BLaER1 treated with 17β-estradiol and CSF1 and Interleukin-3, amounts not matched to agents 10 nM and 100 nM (cell line): ENCODE measurements around the gene SPDYE4.

Source experiments
- H3K27ac ChIP-seq, 11 experiments: shearing (Covaris generic); formaldehyde crosslinking; 2 replicates each; pipeline ENCODE4 v1.8.1; 2022
- H3K27me3 ChIP-seq, 11 experiments: shearing (Covaris generic); formaldehyde crosslinking; 2 replicates each; pipeline ENCODE4 v1.8.1; 2022
- H3K36me3 ChIP-seq, 11 experiments: shearing (Covaris generic); formaldehyde crosslinking; 2 replicates each; pipeline ENCODE4 v1.8.1; 2022
- H3K4me1 ChIP-seq, 10 experiments: shearing (Covaris generic); formaldehyde crosslinking; 2 replicates each; pipeline ENCODE4 v1.8.1; 2022
- H3K4me2 ChIP-seq, 11 experiments: shearing (Covaris generic); formaldehyde crosslinking; 2 replicates each; pipeline ENCODE4 v1.8.1; 2022
- H3K4me3 ChIP-seq, 10 experiments: shearing (Covaris generic); formaldehyde crosslinking; 2 replicates each; pipeline ENCODE4 v1.8.1; 2022
- H3K9ac ChIP-seq, 11 experiments: shearing (Covaris generic); formaldehyde crosslinking; 2 replicates each; pipeline ENCODE4 v1.8.1; 2022
- H3K9me3 ChIP-seq, 11 experiments: shearing (Covaris generic); formaldehyde crosslinking; replicated peaks in 1 of 11; 2 replicates each; pipeline ENCODE4 v1.8.1; 2022
- H4K20me1 ChIP-seq, 11 experiments: shearing (Covaris generic); formaldehyde crosslinking; 2 replicates each; pipeline ENCODE4 v1.8.1; 2022
- Cebpa-rat ChIP-seq, 11 experiments: shearing (Covaris generic); IDR thresholded peaks; 2 replicates each; pipeline ENCODE4 v1.8.1; 2022

Gene SPDYE4

DNA sequence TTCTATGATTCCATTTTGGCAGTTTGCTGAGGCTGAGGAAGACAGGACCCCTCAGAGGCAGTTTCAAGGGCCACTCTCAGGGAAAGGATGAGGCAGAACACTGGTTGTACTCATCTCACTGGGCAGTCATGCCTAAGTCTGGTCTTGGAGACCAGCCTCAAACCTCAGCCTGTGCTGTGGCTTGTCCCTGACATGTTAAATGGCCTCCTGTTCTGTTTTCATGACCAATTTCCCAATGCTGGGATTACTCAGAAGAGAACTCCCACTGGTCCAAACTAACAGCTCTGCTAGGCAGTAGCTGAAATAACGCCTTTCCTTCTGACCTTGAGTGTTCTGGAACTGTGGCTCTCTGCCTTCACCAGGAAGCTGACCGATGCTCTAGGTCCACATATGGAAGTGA is 8.4 kb upstream of the SPDYE4 start:
- Histone ChIP-seq H4K20me1 (no peaks in the 10 kb centered on the region), H3K4me2 (no peak overlapping the region), H3K27me3 (no peaks in the 10 kb centered on the region), H3K4me3 (no peak overlapping the region), H3K4me1 (peaks cover 0 to 9% (median 0%) of the 10 kb centered on the region in 10 experiments; a peak in 4 of 20 replicates), H3K36me3 (no peaks in the 10 kb centered on the region), H3K27ac (no peak overlapping the region), H3K9ac (no peak overlapping the region), H3K9me3 (peaks cover 10 to 17% (median 14%) of the 10 kb centered on the region in 11 experiments)
- TF ChIP-seq Cebpa-rat (IDR thresholded peaks at IDR 0.05), result no peak

DNA sequence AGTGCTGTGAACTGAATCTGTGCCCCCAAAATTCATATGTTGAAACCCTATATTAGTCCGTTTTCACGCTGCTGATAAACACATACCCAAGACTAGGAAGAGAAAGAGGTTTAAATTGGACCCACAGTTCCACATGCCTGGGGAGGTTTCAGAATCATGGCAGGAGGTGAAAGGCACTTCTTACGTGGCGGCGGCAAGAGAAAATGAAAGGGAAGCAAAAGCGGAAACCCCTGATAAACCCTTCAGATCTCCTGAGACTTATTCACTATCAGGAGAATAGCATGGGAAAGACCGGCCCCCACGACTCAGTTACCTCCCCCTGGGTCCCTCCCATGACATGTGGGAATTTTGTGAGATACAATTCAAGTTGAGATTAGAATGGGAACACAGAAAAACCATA is 3.7 kb upstream of the SPDYE4 start:
- no peaks in the 10 kb centered on the region for H3K36me3 ChIP-seq
- no peak overlapping the region for H3K27ac ChIP-seq
- H3K9ac ChIP-seq, result no peak overlapping the region
- H3K4me3 ChIP-seq, result no peak overlapping the region
- no peak for TF ChIP-seq Cebpa-rat (IDR thresholded peaks at IDR 0.05)
- H4K20me1 ChIP-seq, result no peaks in the 10 kb centered on the region
- peaks cover 11 to 25% (median 18%) of the 10 kb centered on the region in 11 experiments for H3K9me3 ChIP-seq
- H3K4me1 ChIP-seq, result no peaks in the 10 kb centered on the region
- no peaks in the 10 kb centered on the region for H3K27me3 ChIP-seq
- no peak overlapping the region for H3K4me2 ChIP-seq

GRCh38 chr17:8757189-8757588 is 1.2 kb downstream of the SPDYE4 start:
- Histone ChIP-seq H3K36me3 (no peaks in the 10 kb centered on the region), H3K27ac (no peak overlapping the region), H3K4me2 (no peak overlapping the region), H3K4me1 (no peaks in the 10 kb centered on the region), H3K4me3 (no peak overlapping the region), H3K9me3 (peaks cover 6 to 13% (median 8%) of the 10 kb centered on the region in 11 experiments), H3K27me3 (no peaks in the 10 kb centered on the region), H3K9ac (no peak overlapping the region), H4K20me1 (no peaks in the 10 kb centered on the region)
- no peak for TF ChIP-seq Cebpa-rat (IDR thresholded peaks at IDR 0.05)

DNA sequence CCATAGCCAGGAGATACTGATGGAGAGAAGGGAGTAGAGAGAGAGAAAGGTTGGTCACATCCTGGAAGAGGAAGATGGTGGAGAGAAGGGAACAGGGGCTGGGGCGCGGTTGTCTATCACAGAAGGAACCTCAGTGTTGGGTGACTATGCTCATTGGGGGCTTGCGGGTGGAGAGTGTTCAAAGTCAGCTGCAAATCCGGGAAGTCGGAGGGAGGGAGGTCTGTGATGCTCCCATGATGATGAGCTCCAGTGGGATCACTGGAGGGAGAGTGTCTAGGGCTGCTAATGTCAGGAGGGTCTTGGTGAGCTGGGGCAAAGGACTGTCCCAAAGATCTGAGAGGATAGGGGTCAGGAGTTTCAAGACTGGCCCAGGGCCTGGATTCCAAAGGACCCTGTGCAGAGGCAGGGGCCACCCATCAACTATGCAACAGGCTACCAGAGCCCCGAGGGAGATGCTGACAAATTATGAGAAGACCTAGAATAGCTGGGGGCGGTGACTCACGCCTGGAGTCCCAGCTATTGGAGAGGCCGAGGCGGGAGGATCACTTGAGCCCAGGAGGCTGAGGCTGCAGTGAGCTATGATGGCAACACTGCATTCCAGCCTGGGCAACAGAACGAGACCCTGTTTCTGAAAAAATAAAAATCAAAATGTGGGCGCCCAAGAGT is 2.6 kb downstream of the SPDYE4 start:
- no peak for TF ChIP-seq Cebpa-rat (IDR thresholded peaks at IDR 0.05)
- Histone ChIP-seq H3K4me2 (no peak overlapping the region), H3K4me3 (no peak overlapping the region), H4K20me1 (no peaks in the 10 kb centered on the region), H3K36me3 (no peaks in the 10 kb centered on the region), H3K27ac (no peak overlapping the region), H3K4me1 (no peaks in the 10 kb centered on the region), H3K9me3 (peaks cover 0 to 2% (median 0%) of the 10 kb centered on the region in 11 experiments; a peak in 2 of 22 replicates), H3K27me3 (no peaks in the 10 kb centered on the region), H3K9ac (no peak overlapping the region)

DNA sequence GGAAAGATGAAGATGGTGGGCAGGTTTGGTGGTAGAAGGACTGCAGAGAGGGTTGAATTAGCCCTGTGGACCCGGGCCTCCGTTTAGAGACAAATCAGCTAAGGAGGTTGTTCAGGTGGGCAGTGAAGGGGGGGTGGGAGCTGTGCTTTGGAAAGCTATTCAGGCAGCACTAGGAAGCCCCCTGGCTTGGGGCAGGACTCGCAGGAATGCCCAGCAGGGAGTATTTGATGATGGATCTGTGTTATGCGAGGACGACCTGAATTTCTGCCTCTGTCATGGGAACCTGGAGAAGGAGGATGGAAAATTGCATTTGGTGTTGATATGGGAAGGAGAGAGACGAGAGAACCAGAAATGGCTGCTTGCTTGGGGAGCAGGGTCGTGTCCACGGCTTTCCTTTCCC is 3.5 kb downstream of the SPDYE4 start:
- no peak for TF ChIP-seq Cebpa-rat (IDR thresholded peaks at IDR 0.05)
- Histone ChIP-seq H4K20me1 (no peaks in the 10 kb centered on the region), H3K27me3 (no peaks in the 10 kb centered on the region), H3K4me1 (no peaks in the 10 kb centered on the region), H3K9me3 (no peaks in the 10 kb centered on the region), H3K4me2 (no peak overlapping the region), H3K36me3 (no peaks in the 10 kb centered on the region), H3K9ac (no peak overlapping the region), H3K4me3 (no peak overlapping the region), H3K27ac (no peak overlapping the region)

GRCh38 chr17:8753976-8754440 is 4.3 kb downstream of the SPDYE4 start:
- no peaks in the 10 kb centered on the region for H3K36me3 ChIP-seq
- no peaks in the 10 kb centered on the region for H3K9me3 ChIP-seq
- no peak overlapping the region for H3K9ac ChIP-seq
- no peak overlapping the region for H3K4me2 ChIP-seq
- H3K27me3 ChIP-seq, result no peaks in the 10 kb centered on the region
- no peak overlapping the region for H3K4me3 ChIP-seq
- H4K20me1 ChIP-seq, result no peaks in the 10 kb centered on the region
- TF ChIP-seq Cebpa-rat (IDR thresholded peaks at IDR 0.05), result no peak
- H3K4me1 ChIP-seq, result no peaks in the 10 kb centered on the region
- no peak overlapping the region for H3K27ac ChIP-seq

GRCh38 chr17:8753136-8753975 is 5.0 kb downstream of the SPDYE4 start:
- Histone ChIP-seq H3K27ac (no peak overlapping the region), H3K27me3 (no peaks in the 10 kb centered on the region), H4K20me1 (no peaks in the 10 kb centered on the region), H3K9ac (no peak overlapping the region), H3K9me3 (peaks cover 0 to under 1% (median 0%) of the 10 kb centered on the region in 11 experiments; a peak in 2 of 22 replicates), H3K4me3 (no peak overlapping the region), H3K4me2 (no peak overlapping the region), H3K4me1 (no peaks in the 10 kb centered on the region), H3K36me3 (no peaks in the 10 kb centered on the region)
- no peak for TF ChIP-seq Cebpa-rat (IDR thresholded peaks at IDR 0.05)

DNA sequence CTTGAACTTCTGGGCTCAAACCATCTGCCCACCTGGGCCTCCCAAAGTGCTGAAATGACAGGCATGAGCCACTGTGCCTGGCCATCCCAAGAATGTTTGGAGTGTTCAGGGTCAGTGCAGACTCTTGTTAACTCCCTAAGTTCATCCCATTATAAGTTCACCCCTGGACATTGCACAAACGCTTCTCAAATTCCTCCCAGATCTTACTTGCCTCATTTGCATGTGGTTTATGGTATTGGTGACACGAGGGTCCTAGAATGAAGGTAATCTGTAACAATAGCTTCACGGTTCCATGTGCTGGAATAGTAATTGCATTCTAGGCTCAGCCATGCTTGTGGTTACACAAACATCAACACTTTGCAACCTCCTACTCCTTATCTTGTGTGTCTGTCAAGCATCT is 8.7 kb downstream of the SPDYE4 start:
- TF ChIP-seq Cebpa-rat (IDR thresholded peaks at IDR 0.05), result no peak
- H3K36me3 ChIP-seq, result no peaks in the 10 kb centered on the region
- H3K9ac ChIP-seq, result no peak overlapping the region
- H3K4me1 ChIP-seq, result peaks cover 0 to 12% (median 4%) of the 10 kb centered on the region in 10 experiments; a peak in 8 of 20 replicates
- no peak overlapping the region for H3K4me3 ChIP-seq
- H4K20me1 ChIP-seq, result no peaks in the 10 kb centered on the region
- no peak overlapping the region for H3K4me2 ChIP-seq
- H3K27ac ChIP-seq, result no peak overlapping the region
- H3K27me3 ChIP-seq, result peaks cover 0 to 5% (median 0%) of the 10 kb centered on the region in 11 experiments; a peak in 2 of 22 replicates
- H3K9me3 ChIP-seq, result peaks cover 0 to 10% (median 8%) of the 10 kb centered on the region in 11 experiments; a peak in 13 of 22 replicates

GRCh38 chr17:8747742-8748141 is 10.6 kb downstream of the SPDYE4 start:
- Histone ChIP-seq H3K4me2 (no peak overlapping the region), H3K27ac (no peak overlapping the region)
- no peak for TF ChIP-seq Cebpa-rat (IDR thresholded peaks at IDR 0.05)

More at GRCh38 chr17:8747742-8748141, 10.6 kb downstream of the SPDYE4 start:
- Histone ChIP-seq H3K4me1 (peaks cover 0 to 19% (median 4%) of the 10 kb centered on the region in 10 experiments; a peak in 8 of 20 replicates), H3K9ac (no peak overlapping the region), H3K27me3 (peaks cover 0 to 5% (median 0%) of the 10 kb centered on the region in 11 experiments; a peak in 2 of 22 replicates), H3K36me3 (no peaks in the 10 kb centered on the region), H4K20me1 (no peaks in the 10 kb centered on the region), H3K4me3 (no peak overlapping the region), H3K9me3 (peaks cover 0 to 10% (median 8%) of the 10 kb centered on the region in 11 experiments; a peak in 13 of 22 replicates)
